ENCODE measurements around the gene HEXD. TPM values are rescaled to one million over a fixed set of nuclear protein-coding genes. Genes with fewer than 3 reads are reported as not detected.

The HEXD gene
- total and polyA plus RNA-seq, 10 of the 15 experiments (the other 5 are each of a cell fraction or from before 2014, with no cell fraction given) = 1.6 to 24.2 (median 7.0) TPM

DNA sequence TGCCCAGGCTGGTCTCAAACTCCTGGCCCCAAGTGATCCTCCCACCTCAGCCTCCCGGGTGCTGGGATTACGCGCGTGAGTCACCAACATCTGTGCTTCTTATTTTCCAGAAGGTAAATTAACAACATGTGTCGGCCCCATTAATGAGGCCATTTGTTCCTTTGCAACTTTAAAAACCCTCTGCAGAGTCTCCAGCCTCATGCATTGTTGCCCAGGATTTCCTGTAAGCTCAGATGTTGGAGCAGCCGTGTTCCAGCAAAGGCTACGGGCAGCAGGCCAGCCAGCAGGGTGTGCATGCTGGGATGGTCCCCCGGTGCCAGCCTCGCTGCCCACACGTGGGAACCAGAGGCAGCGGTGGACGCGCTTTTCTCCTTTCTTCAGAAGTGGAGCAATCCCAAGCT, 19.1 kb upstream of the HEXD start:
- no peak for ATAC-seq
- Histone ChIP-seq H3K4me1 (ENCODE audit: control insufficient read depth, insufficient read depth, low read length) (peaks cover 6% of the 10 kb centered on the region; the same call in 1 of the 2 replicates), H3K79me2 (ENCODE audit: control insufficient read depth, insufficient read depth, low read length) (no peaks in the 10 kb centered on the region), H3K27me3 (replicated peaks in 1 of 2; ENCODE audit: control insufficient read depth in 2 of 2, insufficient read depth in 2 of 2, low read length in 1 of 2) (no peaks in the 10 kb centered on the region), H3K4me3 (no peak overlapping the region), H4K20me1 (ENCODE audit: control insufficient read depth, insufficient read depth) (no peaks in the 10 kb centered on the region), H3K36me3 (ENCODE audit: control insufficient read depth in 2 of 2, insufficient read depth in 2 of 2, low read length in 1 of 2) (peaks cover 2 to 9% of the 10 kb centered on the region in 2 experiments; a peak in 3 of 4 replicates), H3K9me3 (replicated peaks; ENCODE audit: control insufficient read depth, insufficient read depth, low read length) (no peaks in the 10 kb centered on the region), H3K9ac (ENCODE audit: control insufficient read depth, insufficient read depth, low read length) (no peak overlapping the region), H3K4me2 (ENCODE audit: control insufficient read depth, insufficient read depth) (no peak overlapping the region), H3K27ac (ENCODE audit: control insufficient read depth, insufficient read depth) (no peak overlapping the region), H2AFZ (ENCODE audit: control insufficient read depth, low read depth, low read length) (no peak overlapping the region)
- 98% methylated on average over 13 of the region's 13 CpGs for WGBS (ENCODE audit: insufficient coverage, insufficient replicate concordance, low lambda C conversion rate, missing lambda C conversion rate)
- BruUV-seq (replicated peaks) = no TSS peak
- POLR2A ChIA-PET = no interaction called here
- CTCF ChIA-PET = interaction anchor here (0.8 to 1.5 kb wide), 4 partner anchors 26 to 361 kb away, joined by 3 to 4 read pairs (median 3); partner anchors contain the start of gene DCXR
- RAD21 ChIA-PET (ENCODE audit: unreplicated experiment) = no interaction called here
- FAIRE-seq = no peak
- SMC1A ChIA-PET (ENCODE audit: uncharacterized antibody, unreplicated experiment) = interaction anchor here (1.1 to 1.7 kb wide), 2 partner anchors 37 to 46 kb away, joined by 3 to 5 read pairs; no protein-coding TSS in a partner anchor
- intact Hi-C loops (cut with micrococcal nuclease; ENCODE audit: unreplicated experiment) = no loop called here
- in situ Hi-C loops (cut with MboI) = no loop called here
- TF ChIP-seq RCOR1 (conservative IDR thresholded peaks at IDR 0.05; ENCODE audit: low read depth, low read length) = no peak
- TF ChIP-seq RBBP5 (conservative IDR thresholded peaks at IDR 0.05) = no peak
- no peak for TF ChIP-seq ETV6 (conservative IDR thresholded peaks at IDR 0.05 in 1 of 2, IDR thresholded peaks at IDR 0.05 in 1 of 2; ENCODE audit: borderline replicate concordance in 1 of 2, low read depth in 1 of 2)
- TF ChIP-seq SRF (IDR thresholded peaks at IDR 0.05; ENCODE audit: low read depth in 2 of 2, low read length in 2 of 2) = no peak
- no peak for TF ChIP-seq YBX1 (IDR thresholded peaks at IDR 0.05)
- TF ChIP-seq, protein P1, sequence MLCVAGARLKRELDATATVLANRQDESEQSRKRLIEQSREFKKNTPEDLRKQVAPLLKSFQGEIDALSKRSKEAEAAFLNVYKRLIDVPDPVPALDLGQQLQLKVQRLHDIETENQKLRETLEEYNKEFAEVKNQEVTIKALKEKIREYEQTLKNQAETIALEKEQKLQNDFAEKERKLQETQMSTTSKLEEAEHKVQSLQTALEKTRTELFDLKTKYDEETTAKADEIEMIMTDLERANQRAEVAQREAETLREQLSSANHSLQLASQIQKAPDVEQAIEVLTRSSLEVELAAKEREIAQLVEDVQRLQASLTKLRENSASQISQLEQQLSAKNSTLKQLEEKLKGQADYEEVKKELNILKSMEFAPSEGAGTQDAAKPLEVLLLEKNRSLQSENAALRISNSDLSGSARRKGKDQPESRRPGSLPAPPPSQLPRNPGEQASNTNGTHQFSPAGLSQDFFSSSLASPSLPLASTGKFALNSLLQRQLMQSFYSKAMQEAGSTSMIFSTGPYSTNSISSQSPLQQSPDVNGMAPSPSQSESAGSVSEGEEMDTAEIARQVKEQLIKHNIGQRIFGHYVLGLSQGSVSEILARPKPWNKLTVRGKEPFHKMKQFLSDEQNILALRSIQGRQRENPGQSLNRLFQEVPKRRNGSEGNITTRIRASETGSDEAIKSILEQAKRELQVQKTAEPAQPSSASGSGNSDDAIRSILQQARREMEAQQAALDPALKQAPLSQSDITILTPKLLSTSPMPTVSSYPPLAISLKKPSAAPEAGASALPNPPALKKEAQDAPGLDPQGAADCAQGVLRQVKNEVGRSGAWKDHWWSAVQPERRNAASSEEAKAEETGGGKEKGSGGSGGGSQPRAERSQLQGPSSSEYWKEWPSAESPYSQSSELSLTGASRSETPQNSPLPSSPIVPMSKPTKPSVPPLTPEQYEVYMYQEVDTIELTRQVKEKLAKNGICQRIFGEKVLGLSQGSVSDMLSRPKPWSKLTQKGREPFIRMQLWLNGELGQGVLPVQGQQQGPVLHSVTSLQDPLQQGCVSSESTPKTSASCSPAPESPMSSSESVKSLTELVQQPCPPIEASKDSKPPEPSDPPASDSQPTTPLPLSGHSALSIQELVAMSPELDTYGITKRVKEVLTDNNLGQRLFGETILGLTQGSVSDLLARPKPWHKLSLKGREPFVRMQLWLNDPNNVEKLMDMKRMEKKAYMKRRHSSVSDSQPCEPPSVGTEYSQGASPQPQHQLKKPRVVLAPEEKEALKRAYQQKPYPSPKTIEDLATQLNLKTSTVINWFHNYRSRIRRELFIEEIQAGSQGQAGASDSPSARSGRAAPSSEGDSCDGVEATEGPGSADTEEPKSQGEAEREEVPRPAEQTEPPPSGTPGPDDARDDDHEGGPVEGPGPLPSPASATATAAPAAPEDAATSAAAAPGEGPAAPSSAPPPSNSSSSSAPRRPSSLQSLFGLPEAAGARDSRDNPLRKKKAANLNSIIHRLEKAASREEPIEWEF (IDR thresholded peaks at IDR 0.05; ENCODE audit: insufficient replicate concordance, low read depth, low read length) = no peak
- TF ChIP-seq SMAD5 (IDR thresholded peaks at IDR 0.05; ENCODE audit: low read depth) = no peak
- TF ChIP-seq, protein P2, sequence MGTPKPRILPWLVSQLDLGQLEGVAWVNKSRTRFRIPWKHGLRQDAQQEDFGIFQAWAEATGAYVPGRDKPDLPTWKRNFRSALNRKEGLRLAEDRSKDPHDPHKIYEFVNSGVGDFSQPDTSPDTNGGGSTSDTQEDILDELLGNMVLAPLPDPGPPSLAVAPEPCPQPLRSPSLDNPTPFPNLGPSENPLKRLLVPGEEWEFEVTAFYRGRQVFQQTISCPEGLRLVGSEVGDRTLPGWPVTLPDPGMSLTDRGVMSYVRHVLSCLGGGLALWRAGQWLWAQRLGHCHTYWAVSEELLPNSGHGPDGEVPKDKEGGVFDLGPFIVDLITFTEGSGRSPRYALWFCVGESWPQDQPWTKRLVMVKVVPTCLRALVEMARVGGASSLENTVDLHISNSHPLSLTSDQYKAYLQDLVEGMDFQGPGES (IDR thresholded peaks at IDR 0.05) = no peak
- TF ChIP-seq SMAD1 (IDR thresholded peaks at IDR 0.05; ENCODE audit: low read depth, partially characterized antibody) = no peak
- TF ChIP-seq DPF2 (IDR thresholded peaks at IDR 0.05) = no peak
- TF ChIP-seq, protein P3, sequence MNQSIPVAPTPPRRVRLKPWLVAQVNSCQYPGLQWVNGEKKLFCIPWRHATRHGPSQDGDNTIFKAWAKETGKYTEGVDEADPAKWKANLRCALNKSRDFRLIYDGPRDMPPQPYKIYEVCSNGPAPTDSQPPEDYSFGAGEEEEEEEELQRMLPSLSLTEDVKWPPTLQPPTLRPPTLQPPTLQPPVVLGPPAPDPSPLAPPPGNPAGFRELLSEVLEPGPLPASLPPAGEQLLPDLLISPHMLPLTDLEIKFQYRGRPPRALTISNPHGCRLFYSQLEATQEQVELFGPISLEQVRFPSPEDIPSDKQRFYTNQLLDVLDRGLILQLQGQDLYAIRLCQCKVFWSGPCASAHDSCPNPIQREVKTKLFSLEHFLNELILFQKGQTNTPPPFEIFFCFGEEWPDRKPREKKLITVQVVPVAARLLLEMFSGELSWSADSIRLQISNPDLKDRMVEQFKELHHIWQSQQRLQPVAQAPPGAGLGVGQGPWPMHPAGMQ (IDR thresholded peaks at IDR 0.05; ENCODE audit: borderline replicate concordance) = no peak
- no peak for TF ChIP-seq STAT3 (IDR thresholded peaks at IDR 0.05; ENCODE audit: low read depth, low read length)
- TF ChIP-seq, protein P4, sequence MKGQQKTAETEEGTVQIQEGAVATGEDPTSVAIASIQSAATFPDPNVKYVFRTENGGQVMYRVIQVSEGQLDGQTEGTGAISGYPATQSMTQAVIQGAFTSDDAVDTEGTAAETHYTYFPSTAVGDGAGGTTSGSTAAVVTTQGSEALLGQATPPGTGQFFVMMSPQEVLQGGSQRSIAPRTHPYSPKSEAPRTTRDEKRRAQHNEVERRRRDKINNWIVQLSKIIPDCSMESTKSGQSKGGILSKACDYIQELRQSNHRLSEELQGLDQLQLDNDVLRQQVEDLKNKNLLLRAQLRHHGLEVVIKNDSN (IDR thresholded peaks at IDR 0.05; ENCODE audit: borderline replicate concordance, extremely low read length, insufficient read depth, low read depth, low read length) = no peak
- TF ChIP-seq ASH2L (IDR thresholded peaks at IDR 0.05; ENCODE audit: borderline replicate concordance, low read depth) = no peak
- TF ChIP-seq ZNF384 (IDR thresholded peaks at IDR 0.05; ENCODE audit: borderline replicate concordance, low read depth, low read length) = no peak
- DNase-seq (ENCODE audit: low read depth, low spot score) = no peak

Data from GM12878 (cell line).